Endothelial cell of umbilical vein (primary cell): ENCODE data around the gene SH3GL3. TPM values are rescaled to one million over a fixed set of nuclear protein-coding genes. Genes with fewer than 3 reads are reported as not detected.

Experiments used
- BruUV-seq: library from RNA; stranded (reverse); fragments of 400-500 nt; replicated peaks from 2 replicates; lab custom pipeline; 2021; lab: Mats Ljungman, UMichigan
- CTCF ChIA-PET: fragments of 300-600, 350-600 bp; sonication (Branson Sonifier 250); formaldehyde crosslinking; loops from one replicate; lab custom pipeline; 2021; ENCODE audit warnings: antibody characterized with exemption, inconsistent platforms; lab: Charles Lee
- POLR2A ChIA-PET: fragments of 300-600, 350-600 bp; sonication (Branson Sonifier 250); formaldehyde crosslinking; loops from one replicate; lab custom pipeline; 2021; ENCODE audit warnings: antibody characterized with exemption, inconsistent platforms; lab: Charles Lee
- DNase-seq: peaks from one replicate; pipeline ENCODE4 v3.0.0-alpha.2; 2011; ENCODE audit warnings: low read depth, low spot score
- FAIRE-seq: peaks from 2 replicates; lab custom pipeline; 2011; peaks lifted over from hg19 to GRCh38; lab: Jason Lieb, UNC
- H2AFZ ChIP-seq: 2 replicates; pipeline ENCODE4 v1.6.0; 2012; ENCODE audit warnings: low read depth, low read length, control low read depth, inconsistent platforms
- H3K27ac ChIP-seq: 2 replicates; pipeline ENCODE4 v1.5.1; 2011; ENCODE audit warnings: low read depth, mild to moderate bottlenecking, control low read depth, low read length, moderate library complexity; ENCODE audit not compliant: insufficient read depth
- H3K27me3 ChIP-seq, 2 experiments: 2 replicates each; pipeline versions ENCODE4 v1.6.0 to v1.6.1; 2011; ENCODE audit warnings: low read length in 2 of 2, mixed read lengths in 1 of 2; ENCODE audit not compliant: control insufficient read depth in 2 of 2, insufficient read depth in 2 of 2
- H3K36me3 ChIP-seq, 2 experiments: 2 replicates in 1 of 2; 3 replicates in 1 of 2; pipeline ENCODE4 v1.5.1; 2011; ENCODE audit warnings: low read length in 2 of 2, mild to moderate bottlenecking in 1 of 2, moderate library complexity in 1 of 2; ENCODE audit not compliant: control insufficient read depth in 2 of 2, insufficient read depth in 2 of 2; ENCODE audit errors: extremely low read depth in 1 of 2
- H3K4me1 ChIP-seq: 3 replicates; pipeline ENCODE4 v1.5.1; 2011; ENCODE audit warnings: mild to moderate bottlenecking, low read length; ENCODE audit not compliant: control insufficient read depth, insufficient read depth; ENCODE audit errors: extremely low read depth
- H3K4me2 ChIP-seq: 2 replicates; pipeline ENCODE4 v1.6.1; 2011; ENCODE audit warnings: low read length, control low read depth, mixed read lengths; ENCODE audit not compliant: insufficient read depth
- H3K4me3 ChIP-seq, 3 experiments: fragments of 200-600 bp in 1 of 3; sonication (generic), shearing (Covaris generic) in 1 of 3; replicated peaks in 1 of 3; 2 replicates each; pipeline ENCODE4 v1.5.1; 2011 to 2016; ENCODE audit warnings: control low read depth in 3 of 3, low read length in 3 of 3, mild to moderate bottlenecking in 2 of 3, inconsistent platforms in 1 of 3, low read depth in 1 of 3, moderate library complexity in 1 of 3; ENCODE audit not compliant: insufficient read depth in 1 of 3
- H3K79me2 ChIP-seq: 2 replicates; pipeline ENCODE4 v1.6.0; 2012; ENCODE audit warnings: low read length, inconsistent platforms; ENCODE audit not compliant: control insufficient read depth, insufficient read depth
- H3K9ac ChIP-seq: replicated peaks from 2 replicates; pipeline ENCODE3; 2011; ENCODE audit warnings: low read length, control low read depth; ENCODE audit not compliant: insufficient read depth; ENCODE audit errors: extremely low read depth
- H3K9me1 ChIP-seq: replicated peaks from 3 replicates; pipeline ENCODE4 v1.6.0; 2011; ENCODE audit warnings: mild to moderate bottlenecking, low read length; ENCODE audit not compliant: control insufficient read depth, insufficient read depth; ENCODE audit errors: extremely low read depth
- H3K9me3 ChIP-seq: replicated peaks from 2 replicates; pipeline ENCODE4 v1.5.1; 2012; ENCODE audit warnings: low read length, inconsistent platforms; ENCODE audit not compliant: control insufficient read depth, insufficient read depth
- H4K20me1 ChIP-seq: replicated peaks from 2 replicates; pipeline ENCODE3; 2011; ENCODE audit warnings: mild to moderate bottlenecking, low read length; ENCODE audit not compliant: control insufficient read depth, insufficient read depth; ENCODE audit errors: extremely low read depth
- CTCF ChIP-seq, 2 donors: IDR thresholded peaks; 1 replicate in 1 of 2; 2 replicates in 1 of 2; pipeline ENCODE4 v1.5.1; 2011; ENCODE audit warnings: low read length in 2 of 2, mild to moderate bottlenecking in 2 of 2, moderate library complexity in 2 of 2, control low read depth in 1 of 2, inconsistent platforms in 1 of 2, low read depth in 1 of 2; ENCODE audit not compliant: insufficient read depth in 1 of 2; ENCODE audit errors: extremely low read depth in 1 of 2
- EZH2 ChIP-seq: IDR thresholded peaks from 2 replicates; pipeline ENCODE4 v1.6.1; 2012; ENCODE audit warnings: borderline replicate concordance, low read depth, mild to moderate bottlenecking, moderate library complexity, low read length, inconsistent platforms; ENCODE audit not compliant: severe bottlenecking
- FOS ChIP-seq: IDR thresholded peaks from 2 replicates; pipeline ENCODE4 v1.6.1; 2011; ENCODE audit warnings: mild to moderate bottlenecking, low read length, moderate library complexity, borderline replicate concordance; ENCODE audit not compliant: insufficient read depth
- GATA2 ChIP-seq: IDR thresholded peaks from 2 replicates; pipeline ENCODE4 v1.7.0; 2011; ENCODE audit warnings: low read depth, mild to moderate bottlenecking, moderate library complexity, mixed read lengths, low read length; ENCODE audit not compliant: insufficient read length, insufficient read depth
- JUN ChIP-seq: IDR thresholded peaks from 2 replicates; pipeline ENCODE4 v1.6.1; 2011; ENCODE audit warnings: borderline replicate concordance, low read depth; ENCODE audit not compliant: insufficient read length, insufficient read depth
- MAX ChIP-seq: IDR thresholded peaks from 2 replicates; pipeline ENCODE4 v1.6.1; 2011; ENCODE audit not compliant: insufficient read depth, insufficient read length
- MYC ChIP-seq: IDR thresholded peaks from one replicate; pipeline ENCODE4 v1.6.1; 2011; ENCODE audit warnings: mild to moderate bottlenecking, low read depth, low read length
- POLR2A ChIP-seq: IDR thresholded peaks from 2 replicates; pipeline ENCODE4 v1.6.1; 2012; ENCODE audit warnings: low read depth, mild to moderate bottlenecking, control low read depth, low read length
- POLR2AphosphoS5 ChIP-seq: IDR thresholded peaks from 2 replicates; pipeline ENCODE4 v1.6.1; 2012; ENCODE audit warnings: low read depth, mild to moderate bottlenecking, control low read depth, low read length, moderate library complexity; ENCODE audit not compliant: insufficient read depth
- dilution Hi-C: fragments of 300-500 bp; cut with MboI; formaldehyde crosslinking; loops from one replicate; pipeline ENCODE4 v1.15.0; 2019; ENCODE audit warnings: low sequenced_read_pairs; ENCODE audit not compliant: extremely low pct_ligation_motif_present
- intact Hi-C: fragments of 100-400 bp; cut with micrococcal nuclease; formaldehyde crosslinking; loops from one replicate; pipeline ENCODE4 v1.10.0; 2022
- polyA plus RNA-seq, 4 experiments: library from polyadenylated mRNA; depleted of rRNA in 3 of 4; stranded (reverse) in 3 of 4; unstranded in 1 of 4; fragments of >200 nt; gene quantifications; 2 replicates each; pipeline versions ENCODE4 v1.2.1 to v1.2.3, GENCODE V29; 2011 to 2012; ENCODE audit warnings: missing spikeins in 1 of 4
- total RNA-seq: library from RNA; stranded (reverse); gene quantifications from 2 replicates; pipeline ENCODE4 v1.2.3, GENCODE V29; 2021

SH3GL3 gene
- total and polyA plus RNA-seq, 2 donors (not counting 3 experiments of a cell fraction or from before 2014, with no cell fraction given) = not detected

GRCh38 chr15:83656192-83656591, 209.1 kb downstream of the SH3GL3 start:
- Histone ChIP-seq H3K4me2 (no peak overlapping the region), H3K4me3 (no peak overlapping the region), H3K9me3 (no peaks in the 10 kb centered on the region), H2AFZ (no peak overlapping the region), H3K27me3 (peaks cover 19 to 20% of the 10 kb centered on the region in 2 experiments), H3K27ac (no peak overlapping the region), H3K9ac (no peak overlapping the region), H3K4me1 (no peaks in the 10 kb centered on the region), H3K9me1 (no peaks in the 10 kb centered on the region), H4K20me1 (no peaks in the 10 kb centered on the region), H3K36me3 (no peaks in the 10 kb centered on the region), H3K79me2 (no peaks in the 10 kb centered on the region)
- intact Hi-C loops = no loop called here
- no TSS peak for BruUV-seq
- dilution Hi-C loops = no loop called here
- CTCF ChIA-PET = no interaction called here
- no peak for DNase-seq
- POLR2A ChIA-PET = no interaction called here
- no peak for FAIRE-seq
- TF ChIP-seq POLR2AphosphoS5 = no peak
- no peak for TF ChIP-seq MYC
- TF ChIP-seq EZH2 = no peak
- no peak for TF ChIP-seq GATA2
- TF ChIP-seq JUN = no peak
- no peak for TF ChIP-seq CTCF (IDR thresholded peaks at IDR 0.05; ENCODE audit: extremely low read depth in 1 of 2, insufficient read depth in 1 of 2, low read depth in 1 of 2, low read length in 2 of 2)
- TF ChIP-seq FOS = no peak
- no peak for TF ChIP-seq MAX
- no peak for TF ChIP-seq POLR2A
